ENCODE data around the gene NEMP1.

NEMP1 gene

GRCh38 chr12:57016348-57016747, 62.2 kb downstream of the NEMP1 start, which contains the start of gene TAC3:
Gene TAC3, minus strand, starts transcription at chr12:57016529. Its CDS starts 732 bp downstream, at chr12:57015797.
- Histone ChIP-seq H3K36me3 (ENCODE audit: control insufficient read depth, insufficient read depth, low read length) (no peaks in the 10 kb centered on the region), H3K4me3 (ENCODE audit: low read depth, low read length) (no peak within 1 kb of the TSS), H3K79me2 (no peaks in the 10 kb centered on the region), H3K9ac (no peak within 1 kb of the TSS), H2AFZ (no peak within 1 kb of the TSS), H3K4me1 (no peaks in the 10 kb centered on the region), H3K27ac (no peak within 1 kb of the TSS), H3K9me3 (ENCODE audit: control insufficient read depth, low read length) (no peaks in the 10 kb centered on the region), H3K4me2 (ENCODE audit: low read length) (no peak within 1 kb of the TSS), H3K27me3 (ENCODE audit: control insufficient read depth, insufficient read depth, low read length) (no peaks in the 10 kb centered on the region)
- TF ChIP-seq, protein P1, sequence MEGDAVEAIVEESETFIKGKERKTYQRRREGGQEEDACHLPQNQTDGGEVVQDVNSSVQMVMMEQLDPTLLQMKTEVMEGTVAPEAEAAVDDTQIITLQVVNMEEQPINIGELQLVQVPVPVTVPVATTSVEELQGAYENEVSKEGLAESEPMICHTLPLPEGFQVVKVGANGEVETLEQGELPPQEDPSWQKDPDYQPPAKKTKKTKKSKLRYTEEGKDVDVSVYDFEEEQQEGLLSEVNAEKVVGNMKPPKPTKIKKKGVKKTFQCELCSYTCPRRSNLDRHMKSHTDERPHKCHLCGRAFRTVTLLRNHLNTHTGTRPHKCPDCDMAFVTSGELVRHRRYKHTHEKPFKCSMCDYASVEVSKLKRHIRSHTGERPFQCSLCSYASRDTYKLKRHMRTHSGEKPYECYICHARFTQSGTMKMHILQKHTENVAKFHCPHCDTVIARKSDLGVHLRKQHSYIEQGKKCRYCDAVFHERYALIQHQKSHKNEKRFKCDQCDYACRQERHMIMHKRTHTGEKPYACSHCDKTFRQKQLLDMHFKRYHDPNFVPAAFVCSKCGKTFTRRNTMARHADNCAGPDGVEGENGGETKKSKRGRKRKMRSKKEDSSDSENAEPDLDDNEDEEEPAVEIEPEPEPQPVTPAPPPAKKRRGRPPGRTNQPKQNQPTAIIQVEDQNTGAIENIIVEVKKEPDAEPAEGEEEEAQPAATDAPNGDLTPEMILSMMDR (IDR thresholded peaks at IDR 0.05) = no peak

DNA sequence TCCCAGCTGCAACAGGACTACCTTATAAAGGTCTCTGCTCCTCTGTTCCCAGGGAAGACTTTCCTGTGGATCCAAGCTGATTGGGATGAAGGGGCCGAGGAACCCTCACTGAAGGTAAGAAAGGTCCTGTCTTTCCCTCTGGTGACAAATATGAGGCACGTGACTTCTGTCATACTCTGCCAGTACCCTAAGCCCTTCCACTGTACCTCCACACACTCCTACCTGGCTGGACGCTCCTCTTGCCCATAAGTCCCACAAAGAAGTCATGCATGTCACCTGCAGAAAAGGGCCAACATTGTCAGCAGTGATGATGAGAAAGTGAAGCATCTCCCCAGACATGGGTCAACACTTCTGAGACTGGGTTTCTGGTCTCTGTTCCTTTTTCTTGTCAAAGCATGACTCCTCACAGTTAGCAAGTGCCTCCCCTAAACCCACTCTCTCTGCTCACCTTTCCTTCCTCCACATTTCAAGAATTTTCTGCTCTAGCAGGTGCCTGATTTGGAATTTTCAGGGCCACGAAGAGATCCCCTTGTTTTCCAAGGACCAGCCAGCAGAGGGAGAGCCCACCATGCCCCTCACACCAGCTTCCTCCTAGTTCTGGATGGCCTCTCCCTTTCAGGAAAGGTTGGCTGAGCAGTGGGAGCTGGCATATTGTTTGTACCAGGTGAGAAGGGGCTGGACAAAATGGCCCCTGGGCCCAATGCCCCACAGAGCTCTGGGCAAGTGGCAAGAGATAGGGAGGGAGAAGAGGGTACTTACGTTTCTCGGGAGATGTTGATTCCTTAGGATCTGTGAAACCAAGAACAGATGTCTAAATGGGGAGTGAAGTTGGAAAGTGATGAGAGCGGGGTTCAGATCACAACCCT, 65.8 kb downstream of the NEMP1 start:
- Histone ChIP-seq H3K4me1 (no peaks in the 10 kb centered on the region), H3K4me2 (ENCODE audit: low read length) (no peak overlapping the region), H3K27me3 (ENCODE audit: control insufficient read depth, insufficient read depth, low read length) (no peaks in the 10 kb centered on the region), H3K4me3 (ENCODE audit: low read depth, low read length) (no peak overlapping the region), H2AFZ (no peak overlapping the region), H3K9ac (no peak overlapping the region), H3K9me3 (ENCODE audit: control insufficient read depth, low read length) (no peaks in the 10 kb centered on the region), H3K36me3 (ENCODE audit: control insufficient read depth, insufficient read depth, low read length) (no peaks in the 10 kb centered on the region), H3K27ac (no peak overlapping the region), H3K79me2 (no peaks in the 10 kb centered on the region)
- TF ChIP-seq, protein P1 (IDR thresholded peaks at IDR 0.05) = no peak

GRCh38 chr12:57011438-57012424, 66.9 kb downstream of the NEMP1 start:
- Histone ChIP-seq H2AFZ (no peak overlapping the region), H3K4me3 (ENCODE audit: low read depth, low read length) (no peak overlapping the region), H3K9ac (no peak overlapping the region), H3K4me1 (peaks cover 2% of the 10 kb centered on the region), H3K9me3 (ENCODE audit: control insufficient read depth, low read length) (no peaks in the 10 kb centered on the region), H3K79me2 (peaks cover 5% of the 10 kb centered on the region), H3K27me3 (ENCODE audit: control insufficient read depth, insufficient read depth, low read length) (no peaks in the 10 kb centered on the region), H3K4me2 (ENCODE audit: low read length) (no peak overlapping the region), H3K27ac (no peak overlapping the region), H3K36me3 (ENCODE audit: control insufficient read depth, insufficient read depth, low read length) (no peaks in the 10 kb centered on the region)
- TF ChIP-seq, protein P1 (IDR thresholded peaks at IDR 0.05) = no peak

GRCh38 chr12:57010627-57011247, 67.9 kb downstream of the NEMP1 start:
- Histone ChIP-seq H3K27me3 (ENCODE audit: control insufficient read depth, insufficient read depth, low read length) (no peaks in the 10 kb centered on the region), H3K9me3 (ENCODE audit: control insufficient read depth, low read length) (no peaks in the 10 kb centered on the region), H3K36me3 (ENCODE audit: control insufficient read depth, insufficient read depth, low read length) (no peaks in the 10 kb centered on the region), H2AFZ (no peak overlapping the region), H3K4me2 (ENCODE audit: low read length) (no peak overlapping the region), H3K27ac (no peak overlapping the region), H3K9ac (no peak overlapping the region), H3K79me2 (peaks cover 6% of the 10 kb centered on the region), H3K4me3 (ENCODE audit: low read depth, low read length) (no peak overlapping the region), H3K4me1 (peaks cover 4% of the 10 kb centered on the region)
- TF ChIP-seq, protein P1 (IDR thresholded peaks at IDR 0.05) = no peak

All from parathyroid adenoma (tissue), 2 donors.